HepG2 (cell line): ENCODE measurements around the gene VEGFA. TPM values are rescaled to one million over a fixed set of nuclear protein-coding genes. Genes with fewer than 3 reads are reported as not detected.

Experiments used
- AKNA ChIP-seq: sonication (generic); formaldehyde crosslinking; IDR thresholded peaks from 2 replicates; pipeline ENCODE4 v1.4.0; 2020; ENCODE audit warnings: missing genetic modification reagents, borderline replicate concordance
- CERS6 ChIP-seq: sonication (generic); formaldehyde crosslinking; IDR thresholded peaks from 2 replicates; pipeline ENCODE4 v1.5.0; 2020; ENCODE audit warnings: missing genetic modification reagents
- KLF11 ChIP-seq: IDR thresholded peaks from 2 replicates; pipeline ENCODE4 v1.6.1; 2016; ENCODE audit warnings: missing compliant biosample characterization
- NFYB ChIP-seq: sonication (generic); formaldehyde crosslinking; IDR thresholded peaks from 2 replicates; pipeline ENCODE4 v1.4.0; 2020; ENCODE audit warnings: missing genetic modification reagents
- NR2F1 ChIP-seq, 2 experiments: fragments of 450-650 bp in 1 of 2; formaldehyde crosslinking in 1 of 2; IDR thresholded peaks; 2 replicates each; pipeline versions ENCODE4 v1.5.0 to v1.6.1; 2016 to 2020; ENCODE audit warnings: mild to moderate bottlenecking in 1 of 2, missing compliant biosample characterization in 1 of 2, missing genetic modification reagents in 1 of 2, moderate library complexity in 1 of 2
- PHF8 ChIP-seq: sonication (generic); formaldehyde crosslinking; IDR thresholded peaks from 2 replicates; pipeline ENCODE4 v1.5.0; 2020; ENCODE audit warnings: missing genetic modification reagents
- ZHX1 ChIP-seq: sonication (generic); formaldehyde crosslinking; IDR thresholded peaks from 2 replicates; pipeline ENCODE4 v1.8.1; 2022; ENCODE audit warnings: low read depth, mild to moderate bottlenecking, missing genetic modification reagents
- ZNF292 ChIP-seq: sonication (generic); formaldehyde crosslinking; IDR thresholded peaks from 2 replicates; pipeline ENCODE4 v1.8.1; 2022; ENCODE audit warnings: mild to moderate bottlenecking, low read depth, missing genetic modification reagents, borderline replicate concordance
- ZNF30 ChIP-seq: sonication (generic); formaldehyde crosslinking; IDR thresholded peaks from 2 replicates; pipeline ENCODE4 v1.5.0; 2020; ENCODE audit warnings: mild to moderate bottlenecking, missing genetic modification reagents
- ZNF562 ChIP-seq: sonication (generic); formaldehyde crosslinking; IDR thresholded peaks from 2 replicates; pipeline ENCODE4 v1.8.0; 2022; ENCODE audit warnings: missing genetic modification reagents, borderline replicate concordance
- ZNF597 ChIP-seq: sonication (generic); formaldehyde crosslinking; IDR thresholded peaks from 2 replicates; pipeline ENCODE4 v1.5.0; 2020; ENCODE audit warnings: missing genetic modification reagents
- ZNF704 ChIP-seq: sonication (generic); formaldehyde crosslinking; IDR thresholded peaks from 2 replicates; pipeline ENCODE4 v1.8.1; 2023; ENCODE audit warnings: mild to moderate bottlenecking, inconsistent platforms, moderate library complexity, missing genetic modification reagents, borderline replicate concordance
- ZNF879 ChIP-seq: sonication (generic); formaldehyde crosslinking; IDR thresholded peaks from 2 replicates; pipeline ENCODE4 v1.8.1; 2023; ENCODE audit warnings: missing genetic modification reagents
- ZSCAN12 ChIP-seq: sonication (generic); formaldehyde crosslinking; IDR thresholded peaks from 2 replicates; pipeline ENCODE4 v1.9.0; 2021; ENCODE audit warnings: mild to moderate bottlenecking, missing genetic modification reagents
- polyA plus RNA-seq, 8 experiments: library from polyadenylated mRNA; depleted of rRNA in 3 of 8; stranded (reverse) in 7 of 8; unstranded in 1 of 8; fragments of >200 nt; fragmentation: Illumina TruSeq in 4 of 8; extraction: Trizol in 4 of 8; gene quantifications; 2 replicates each; pipeline versions ENCODE4 v1.2.1 to v1.2.3, GENCODE V29; 2011 to 2016; ENCODE audit warnings: low read depth in 4 of 8, missing spikeins in 1 of 8, mixed read lengths in 1 of 8; ENCODE audit not compliant: insufficient read depth in 1 of 8
- total RNA-seq, 5 experiments: library from RNA; depleted of rRNA; stranded (reverse); fragments of >200 nt; fragmentation: Illumina TruSeq; extraction: Trizol; gene quantifications; 2 replicates each; pipeline ENCODE4 v1.2.3, GENCODE V29; 2016; ENCODE audit warnings: low read depth in 1 of 5

Gene VEGFA
- total and polyA plus RNA-seq, 2 of the 13 experiments (the other 11 are each of a cell fraction or from before 2014, with no cell fraction given) = 68.1 to 629 TPM

GRCh38 chr6:43773050-43773979, 3.3 kb downstream of the VEGFA start (continued):
- TF ChIP-seq ZHX1 (CRISPR knock-in tag) (no peak), ZNF30 (CRISPR knock-in tag) (no peak), CERS6 (CRISPR knock-in tag) (no peak), ZNF292 (CRISPR knock-in tag) (no peak), NFYB (CRISPR knock-in tag) (0 out of 2 replicates have a peak, but pooled peaks have one; percentile 14), ZNF597 (CRISPR knock-in tag) (no peak), KLF11 (CRISPR knock-in tag) (no peak), ZNF562 (CRISPR knock-in tag) (no peak), ZSCAN12 (CRISPR knock-in tag) (no peak), AKNA (CRISPR knock-in tag) (no peak), PHF8 (CRISPR knock-in tag) (no peak), ZNF879 (CRISPR knock-in tag) (no peak), ZNF704 (no peak), NR2F1 (CRISPR knock-in tag; IDR thresholded peaks at IDR 0.05) (no peak)
